ENCODE results near the gene TRAPPC11.

The TRAPPC11 gene

GRCh38 chr4:183727482-183727881 lies 68.4 kb downstream of the TRAPPC11 start:
- Histone ChIP-seq H3K9ac (ENCODE audit: low read depth, low read length, poor library complexity, severe bottlenecking) (no peak overlapping the region), H3K9me3 (ENCODE audit: insufficient read depth, low read depth, low read length) (no peaks in the 10 kb centered on the region), H3K4me2 (ENCODE audit: low read depth, low read length, poor library complexity, severe bottlenecking) (no peak overlapping the region), H3K36me3 (ENCODE audit: insufficient read depth, low read length) (no peaks in the 10 kb centered on the region), H3F3A (ENCODE audit: low read depth) (no peaks in the 10 kb centered on the region), H3K4me3 (ENCODE audit: low read length, poor library complexity, severe bottlenecking) (no peak overlapping the region), H3K79me2 (ENCODE audit: insufficient read depth, low read length) (no peaks in the 10 kb centered on the region), H3K9me2 (replicated peaks; ENCODE audit: low read depth, low read length) (no peaks in the 10 kb centered on the region), H4K20me1 (ENCODE audit: insufficient read depth, low read length, poor library complexity, severe bottlenecking) (no peaks in the 10 kb centered on the region), H3K4me1 (ENCODE audit: insufficient read depth, low read length, poor library complexity, severe bottlenecking) (no peaks in the 10 kb centered on the region), H3K27me3 (ENCODE audit: insufficient read depth, low read length, poor library complexity, severe bottlenecking) (no peaks in the 10 kb centered on the region), H2AFZ (ENCODE audit: low read length) (no peak overlapping the region)
- TF ChIP-seq CTCF (conservative IDR thresholded peaks at IDR 0.05; ENCODE audit: low read length) (no peak), EZH2phosphoT487 (IDR thresholded peaks at IDR 0.05; ENCODE audit: borderline replicate concordance) (no peak)

GRCh38 chr4:183728223-183729068 lies 69.4 kb downstream of the TRAPPC11 start:
- Histone ChIP-seq H3K9ac (ENCODE audit: low read depth, low read length, poor library complexity, severe bottlenecking) (no peak overlapping the region), H3K9me2 (replicated peaks; ENCODE audit: low read depth, low read length) (no peaks in the 10 kb centered on the region), H3K9me3 (ENCODE audit: insufficient read depth, low read depth, low read length) (no peaks in the 10 kb centered on the region), H3F3A (ENCODE audit: low read depth) (no peaks in the 10 kb centered on the region), H3K4me2 (ENCODE audit: low read depth, low read length, poor library complexity, severe bottlenecking) (no peak overlapping the region), H3K4me1 (ENCODE audit: insufficient read depth, low read length, poor library complexity, severe bottlenecking) (no peaks in the 10 kb centered on the region), H4K20me1 (ENCODE audit: insufficient read depth, low read length, poor library complexity, severe bottlenecking) (no peaks in the 10 kb centered on the region), H3K36me3 (ENCODE audit: insufficient read depth, low read length) (no peaks in the 10 kb centered on the region), H3K79me2 (ENCODE audit: insufficient read depth, low read length) (no peaks in the 10 kb centered on the region), H3K27me3 (ENCODE audit: insufficient read depth, low read length, poor library complexity, severe bottlenecking) (no peaks in the 10 kb centered on the region), H3K4me3 (ENCODE audit: low read length, poor library complexity, severe bottlenecking) (no peak overlapping the region), H2AFZ (ENCODE audit: low read length) (no peak overlapping the region)
- TF ChIP-seq EZH2phosphoT487 (IDR thresholded peaks at IDR 0.05; ENCODE audit: borderline replicate concordance), result no peak
- no peak for TF ChIP-seq CTCF (conservative IDR thresholded peaks at IDR 0.05; ENCODE audit: low read length)

GRCh38 chr4:183729069-183729406 lies 69.9 kb downstream of the TRAPPC11 start:
- Histone ChIP-seq H3K4me2 (ENCODE audit: low read depth, low read length, poor library complexity, severe bottlenecking) (no peak overlapping the region), H2AFZ (ENCODE audit: low read length) (no peak overlapping the region), H4K20me1 (ENCODE audit: insufficient read depth, low read length, poor library complexity, severe bottlenecking) (no peaks in the 10 kb centered on the region), H3K9me3 (ENCODE audit: insufficient read depth, low read depth, low read length) (no peaks in the 10 kb centered on the region), H3K79me2 (ENCODE audit: insufficient read depth, low read length) (no peaks in the 10 kb centered on the region), H3K9me2 (replicated peaks; ENCODE audit: low read depth, low read length) (no peaks in the 10 kb centered on the region), H3F3A (ENCODE audit: low read depth) (no peaks in the 10 kb centered on the region), H3K4me3 (ENCODE audit: low read length, poor library complexity, severe bottlenecking) (no peak overlapping the region), H3K36me3 (ENCODE audit: insufficient read depth, low read length) (no peaks in the 10 kb centered on the region), H3K4me1 (ENCODE audit: insufficient read depth, low read length, poor library complexity, severe bottlenecking) (no peaks in the 10 kb centered on the region), H3K9ac (ENCODE audit: low read depth, low read length, poor library complexity, severe bottlenecking) (no peak overlapping the region), H3K27me3 (ENCODE audit: insufficient read depth, low read length, poor library complexity, severe bottlenecking) (no peaks in the 10 kb centered on the region)
- TF ChIP-seq CTCF (conservative IDR thresholded peaks at IDR 0.05; ENCODE audit: low read length) (no peak), EZH2phosphoT487 (IDR thresholded peaks at IDR 0.05; ENCODE audit: borderline replicate concordance) (no peak)

Data from Loucy (cell line).